K562 (cell line): ENCODE data around the gene PLXNB1. TPM values are rescaled to one million over a fixed set of nuclear protein-coding genes. Genes with fewer than 3 reads are reported as not detected.

Source experiments
- ATAC-seq: fragments of 200-7000 bp; cut with Tn5 transposase; 3 replicates; pipeline ENCODE4 v1.9.1; 2020; ENCODE audit warnings: moderate library complexity
- BruUV-seq: library from RNA; stranded (reverse); fragments of 400-500 nt; replicated peaks from 2 replicates; lab custom pipeline; 2021; lab: Mats Ljungman, UMichigan
- CTCF ChIA-PET: fragments of 300-600 bp; formaldehyde crosslinking; extraction: SDS; loops from one replicate; lab custom pipeline; 2021; ENCODE audit warnings: low intra/inter-chr PET ratio; lab: Yijun Ruan, JAX
- POLR2A ChIA-PET: fragments of 300-600, 350-650 bp; sonication (Branson Sonifier 250); formaldehyde crosslinking; extraction: SDS; loops from one replicate; lab custom pipeline; 2021; ENCODE audit warnings: antibody characterized with exemption, inconsistent platforms; lab: Yijun Ruan, JAX
- DNase-seq, 4 experiments: peaks; one replicate each; pipeline versions ENCODE4 v3.0.0 to v3.0.0-alpha.2; 2011 to 2018; ENCODE audit warnings: low spot score in 3 of 4, mixed read lengths in 3 of 4; ENCODE audit errors: extremely low read depth in 1 of 4
- FAIRE-seq: peaks from 2 replicates; lab custom pipeline; 2011; peaks lifted over from hg19 to GRCh38; lab: Jason Lieb, UNC
- H2AFZ ChIP-seq: 2 replicates; pipeline ENCODE4 v1.6.0; 2011; ENCODE audit warnings: low read depth, low read length, control low read depth, inconsistent platforms
- H3K27ac ChIP-seq: fragments of 200-600 bp; 3 replicates; pipeline ENCODE4 v1.8.0; 2011; ENCODE audit warnings: low read depth, mild to moderate bottlenecking, control low read depth, inconsistent platforms, low read length, moderate library complexity, mixed read lengths; ENCODE audit errors: extremely low read depth
- H3K27me3 ChIP-seq, 2 experiments: fragments of 300-600 bp in 1 of 2; 2 replicates in 1 of 2; 3 replicates in 1 of 2; pipeline versions ENCODE4 v1.6.0 to v1.8.0; 2011; ENCODE audit warnings: inconsistent platforms in 2 of 2, low read length in 2 of 2, mild to moderate bottlenecking in 1 of 2, mixed read lengths in 1 of 2, moderate library complexity in 1 of 2; ENCODE audit not compliant: control insufficient read depth in 2 of 2, insufficient read depth in 2 of 2
- H3K36me3 ChIP-seq: fragments of 300-600 bp; 3 replicates; pipeline ENCODE4 v1.8.0; 2011; ENCODE audit warnings: mild to moderate bottlenecking, low read length, inconsistent platforms; ENCODE audit not compliant: control insufficient read depth, insufficient read depth
- H3K4me1 ChIP-seq, 2 experiments: fragments of 200-600 bp in 1 of 2; replicated peaks in 1 of 2; 2 replicates in 1 of 2; 3 replicates in 1 of 2; pipeline versions ENCODE4 v1.5.1 to v1.8.0; 2011; ENCODE audit warnings: inconsistent platforms in 2 of 2, low read length in 2 of 2, mild to moderate bottlenecking in 1 of 2, mixed read lengths in 1 of 2, moderate library complexity in 1 of 2; ENCODE audit not compliant: control insufficient read depth in 2 of 2, insufficient read depth in 2 of 2
- H3K4me2 ChIP-seq: 2 replicates; pipeline ENCODE4 v1.6.1; 2011; ENCODE audit warnings: low read length, control low read depth, inconsistent platforms, mixed read lengths; ENCODE audit not compliant: insufficient read depth
- H3K4me3 ChIP-seq: fragments of 200-600 bp; sonication (generic), shearing (Covaris generic); 2 replicates; pipeline ENCODE4 v1.5.1; 2016; ENCODE audit warnings: control low read depth, inconsistent platforms
- H3K79me2 ChIP-seq: fragments of 200-600 bp; 3 replicates; pipeline ENCODE4 v1.8.0; 2011; ENCODE audit warnings: low read length, inconsistent platforms; ENCODE audit not compliant: control insufficient read depth, insufficient read depth
- H3K9ac ChIP-seq, 2 experiments: 2 replicates each; pipeline versions ENCODE4 v1.6.0 to v1.6.1; 2011; ENCODE audit warnings: low read depth in 2 of 2, low read length in 2 of 2, control low read depth in 1 of 2, inconsistent platforms in 1 of 2, mild to moderate bottlenecking in 1 of 2, mixed read lengths in 1 of 2; ENCODE audit not compliant: insufficient read depth in 1 of 2
- H3K9me1 ChIP-seq: one replicate; pipeline ENCODE4 v1.6.0; 2011; ENCODE audit warnings: inconsistent platforms, mild to moderate bottlenecking, low read length, moderate library complexity; ENCODE audit not compliant: control insufficient read depth, insufficient read depth
- H3K9me3 ChIP-seq: replicated peaks from 2 replicates; pipeline ENCODE4 v1.5.1; 2011; ENCODE audit warnings: low read depth, low read length, inconsistent platforms; ENCODE audit not compliant: control insufficient read depth, insufficient read depth
- H4K20me1 ChIP-seq: replicated peaks from 2 replicates; pipeline ENCODE4 v1.6.1; 2011; ENCODE audit warnings: low read length, inconsistent platforms, mixed read lengths; ENCODE audit not compliant: control insufficient read depth, insufficient read depth
- KDM1A ChIP-seq, 2 experiments: fragments of 450-650 bp; IDR thresholded peaks; 2 replicates each; pipeline ENCODE4 v1.6.1; 2016; ENCODE audit warnings: mild to moderate bottlenecking in 2 of 2
- MEIS2 ChIP-seq: fragments of 450-650 bp; IDR thresholded peaks from 2 replicates; pipeline ENCODE4 v1.6.1; 2014; ENCODE audit warnings: mild to moderate bottlenecking; ENCODE audit not compliant: partially characterized antibody
- PHB ChIP-seq: fragments of 250-450 bp; sonication (Bioruptor Pico); IDR thresholded peaks from 2 replicates; pipeline ENCODE4 v1.5.0; 2021
- RBM15 ChIP-seq: fragments of 200-400 bp; formaldehyde crosslinking; IDR thresholded peaks from 2 replicates; pipeline ENCODE4 v1.6.1; 2018; ENCODE audit warnings: mild to moderate bottlenecking, low read length, moderate library complexity; ENCODE audit not compliant: insufficient read depth
- TAF7 ChIP-seq: fragments of 450-650 bp; IDR thresholded peaks from 2 replicates; pipeline ENCODE4 v1.6.1; 2016; ENCODE audit warnings: missing genetic modification characterization, missing compliant biosample characterization
- TFAM ChIP-seq: fragments of 250-450 bp; sonication (Bioruptor Pico); conservative IDR thresholded peaks from 2 replicates; pipeline ENCODE4 v1.5.0; 2021; ENCODE audit warnings: mild to moderate bottlenecking, moderate library complexity
- WGBS: fragments of 100-300 bp; shearing (Covaris generic); methylation state at CpG from one replicate; pipeline ENCODE4 v1.1.6; 2016; ENCODE audit warnings: low coverage, mixed read lengths; ENCODE audit not compliant: insufficient coverage; ENCODE audit errors: missing lambda C conversion rate; 5-methylcytosine and 5-hydroxymethylcytosine counted together
- in situ Hi-C: fragments of 300-500 bp; cut with MboI; formaldehyde crosslinking; loops from 4 replicates; pipeline ENCODE4 v1.15.0; 2018; ENCODE audit warnings: inconsistent platforms, mixed read lengths
- intact Hi-C: fragments of 100-400 bp; cut with micrococcal nuclease; formaldehyde crosslinking; loops from 2 replicates; pipeline ENCODE4 v1.14.2; 2022
- polyA plus RNA-seq, 8 experiments: library from polyadenylated mRNA; depleted of rRNA in 4 of 8; stranded (reverse) in 5 of 8; unstranded in 3 of 8; fragments of >200 nt; fragmentation: Nextera tagmentation in 2 of 8; fragmentation: Illumina TruSeq in 1 of 8; extraction: Ambion mirVana in 2 of 8; extraction: Trizol in 1 of 8; gene quantifications; 2 replicates each; pipeline versions ENCODE4 v1.2.1 to v1.2.3, GENCODE V29; 2011 to 2014; ENCODE audit warnings: inconsistent platforms in 1 of 8, missing spikeins in 1 of 8
- total RNA-seq, 7 experiments: library from RNA; depleted of rRNA in 6 of 7; stranded (reverse); fragments of >200 nt in 6 of 7; fragmentation: Illumina TruSeq in 2 of 7; extraction: Trizol in 2 of 7; gene quantifications; 2 replicates each; pipeline versions ENCODE4 v1.2.1 to v1.2.3, GENCODE V29; 2011 to 2021; ENCODE audit warnings: low replicate concordance in 1 of 7
- TF ChIP-seq, protein P1 (sequence below): IDR thresholded peaks from 2 replicates; pipeline ENCODE4 v1.6.1; 2014; ENCODE audit warnings: antibody characterized with exemption
- TF ChIP-seq, protein P2 (sequence below), 2 experiments: fragments of 450-650 bp in 1 of 2; sonication (generic) in 1 of 2; formaldehyde crosslinking in 1 of 2; IDR thresholded peaks in 1 of 2; conservative IDR thresholded peaks in 1 of 2; 2 replicates each; pipeline versions ENCODE4 v1.6.1 to v1.8.1; 2016 to 2023; ENCODE audit warnings: mild to moderate bottlenecking in 2 of 2, moderate library complexity in 2 of 2, inconsistent platforms in 1 of 2, missing genetic modification reagents in 1 of 2
- TF ChIP-seq, protein P3 (sequence below): sonication (generic); formaldehyde crosslinking; IDR thresholded peaks from 2 replicates; pipeline ENCODE4 v1.8.1; 2023; ENCODE audit warnings: mild to moderate bottlenecking, missing genetic modification reagents, moderate library complexity
- TF ChIP-seq, protein P4 (sequence below): fragments of 450-650 bp; formaldehyde crosslinking; IDR thresholded peaks from 2 replicates; pipeline ENCODE4 v1.4.0; 2020; ENCODE audit warnings: mild to moderate bottlenecking, mixed read lengths

PLXNB1 gene
- total and polyA plus RNA-seq, 9 of the 15 experiments (the other 6 are each of a cell fraction or from before 2014, with no cell fraction given): 0.17 to 17.4 (median 6.0) TPM

DNA sequence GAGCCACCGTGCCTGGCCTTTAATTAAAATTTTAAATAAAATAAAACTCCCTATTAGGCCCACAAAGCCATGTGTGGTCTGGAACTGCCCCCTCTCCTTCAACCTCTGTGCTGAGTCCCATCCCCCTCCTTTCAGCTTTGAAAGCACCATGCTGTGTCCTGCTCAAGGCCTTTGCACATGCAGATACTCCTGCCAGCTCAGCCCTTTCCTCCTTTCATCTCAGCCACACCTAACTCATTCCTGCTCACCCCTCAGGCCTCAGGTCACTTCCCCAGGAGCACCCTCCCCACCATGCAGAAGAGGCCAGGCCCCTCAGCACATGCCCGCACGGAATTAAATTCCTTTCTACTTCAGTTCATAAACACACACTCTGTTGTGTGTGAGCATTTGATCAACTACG lies 44.7 kb upstream of the PLXNB1 start:
- no peak for TF ChIP-seq TFAM (CRISPR knock-in tag)
- no peak for TF ChIP-seq MEIS2
- TF ChIP-seq, protein P1, sequence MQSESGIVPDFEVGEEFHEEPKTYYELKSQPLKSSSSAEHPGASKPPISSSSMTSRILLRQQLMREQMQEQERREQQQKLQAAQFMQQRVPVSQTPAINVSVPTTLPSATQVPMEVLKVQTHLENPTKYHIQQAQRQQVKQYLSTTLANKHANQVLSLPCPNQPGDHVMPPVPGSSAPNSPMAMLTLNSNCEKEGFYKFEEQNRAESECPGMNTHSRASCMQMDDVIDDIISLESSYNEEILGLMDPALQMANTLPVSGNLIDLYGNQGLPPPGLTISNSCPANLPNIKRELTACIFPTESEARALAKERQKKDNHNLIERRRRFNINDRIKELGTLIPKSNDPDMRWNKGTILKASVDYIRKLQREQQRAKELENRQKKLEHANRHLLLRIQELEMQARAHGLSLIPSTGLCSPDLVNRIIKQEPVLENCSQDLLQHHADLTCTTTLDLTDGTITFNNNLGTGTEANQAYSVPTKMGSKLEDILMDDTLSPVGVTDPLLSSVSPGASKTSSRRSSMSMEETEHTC: no peak
- TF ChIP-seq PHB (CRISPR knock-in tag): no peak
- no peak for TF ChIP-seq RBM15
- TF ChIP-seq, protein P2, sequence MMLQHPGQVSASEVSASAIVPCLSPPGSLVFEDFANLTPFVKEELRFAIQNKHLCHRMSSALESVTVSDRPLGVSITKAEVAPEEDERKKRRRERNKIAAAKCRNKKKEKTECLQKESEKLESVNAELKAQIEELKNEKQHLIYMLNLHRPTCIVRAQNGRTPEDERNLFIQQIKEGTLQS (IDR thresholded peaks at IDR 0.05): no peak
- TF ChIP-seq, protein P2 (CRISPR knock-in tag; conservative IDR thresholded peaks at IDR 0.05): no peak
- no peak for TF ChIP-seq KDM1A (IDR thresholded peaks at IDR 0.05)
- TF ChIP-seq TAF7 (tag): no peak
- TF ChIP-seq, protein P3, sequence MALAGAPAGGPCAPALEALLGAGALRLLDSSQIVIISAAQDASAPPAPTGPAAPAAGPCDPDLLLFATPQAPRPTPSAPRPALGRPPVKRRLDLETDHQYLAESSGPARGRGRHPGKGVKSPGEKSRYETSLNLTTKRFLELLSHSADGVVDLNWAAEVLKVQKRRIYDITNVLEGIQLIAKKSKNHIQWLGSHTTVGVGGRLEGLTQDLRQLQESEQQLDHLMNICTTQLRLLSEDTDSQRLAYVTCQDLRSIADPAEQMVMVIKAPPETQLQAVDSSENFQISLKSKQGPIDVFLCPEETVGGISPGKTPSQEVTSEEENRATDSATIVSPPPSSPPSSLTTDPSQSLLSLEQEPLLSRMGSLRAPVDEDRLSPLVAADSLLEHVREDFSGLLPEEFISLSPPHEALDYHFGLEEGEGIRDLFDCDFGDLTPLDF (CRISPR knock-in tag): no peak
- TF ChIP-seq, protein P4, sequence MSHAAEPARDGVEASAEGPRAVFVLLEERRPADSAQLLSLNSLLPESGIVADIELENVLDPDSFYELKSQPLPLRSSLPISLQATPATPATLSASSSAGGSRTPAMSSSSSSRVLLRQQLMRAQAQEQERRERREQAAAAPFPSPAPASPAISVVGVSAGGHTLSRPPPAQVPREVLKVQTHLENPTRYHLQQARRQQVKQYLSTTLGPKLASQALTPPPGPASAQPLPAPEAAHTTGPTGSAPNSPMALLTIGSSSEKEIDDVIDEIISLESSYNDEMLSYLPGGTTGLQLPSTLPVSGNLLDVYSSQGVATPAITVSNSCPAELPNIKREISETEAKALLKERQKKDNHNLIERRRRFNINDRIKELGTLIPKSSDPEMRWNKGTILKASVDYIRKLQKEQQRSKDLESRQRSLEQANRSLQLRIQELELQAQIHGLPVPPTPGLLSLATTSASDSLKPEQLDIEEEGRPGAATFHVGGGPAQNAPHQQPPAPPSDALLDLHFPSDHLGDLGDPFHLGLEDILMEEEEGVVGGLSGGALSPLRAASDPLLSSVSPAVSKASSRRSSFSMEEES: no peak
- Histone ChIP-seq H4K20me1 (no peaks in the 10 kb centered on the region), H3K4me1 (peaks cover 5 to 30% of the 10 kb centered on the region in 2 experiments; a peak in 4 of 5 replicates), H3K36me3 (peaks cover 3% of the 10 kb centered on the region; the same call in 1 of the 3 replicates), H3K79me2 (peaks cover 22% of the 10 kb centered on the region), H3K4me3 (no peak overlapping the region), H2AFZ (no peak overlapping the region), H3K9me1 (no peaks in the 10 kb centered on the region), H3K4me2 (no peak overlapping the region), H3K27ac (no peak overlapping the region), H3K27me3 (no peaks in the 10 kb centered on the region), H3K9ac (no peak overlapping the region; a peak in 1 of 4 replicates), H3K9me3 (no peaks in the 10 kb centered on the region)
- no TSS peak for BruUV-seq
- FAIRE-seq: no peak
- no peak for ATAC-seq
- ChIA-PET POLR2A (interaction anchor here (1.1 to 2.5 kb wide), 2 partner anchors 75 to 83 kb away, joined by 3 to 6 read pairs; no protein-coding TSS in a partner anchor), CTCF (no interaction called here)
- in situ Hi-C loops (no loop called here), intact Hi-C loops (no loop called here)
- no peak for DNase-seq
- WGBS: 73% methylated on average over 2 of the region's 4 CpGs
